ENCODE measurements around the gene ATP2C1. TPM values are rescaled to one million over a fixed set of nuclear protein-coding genes. Genes with fewer than 3 reads are reported as not detected.

ATP2C1 gene
- total and polyA plus RNA-seq, 2 of the 13 experiments (the other 11 are each of a cell fraction or from before 2014, with no cell fraction given) = 32.4 to 37.6 TPM

DNA sequence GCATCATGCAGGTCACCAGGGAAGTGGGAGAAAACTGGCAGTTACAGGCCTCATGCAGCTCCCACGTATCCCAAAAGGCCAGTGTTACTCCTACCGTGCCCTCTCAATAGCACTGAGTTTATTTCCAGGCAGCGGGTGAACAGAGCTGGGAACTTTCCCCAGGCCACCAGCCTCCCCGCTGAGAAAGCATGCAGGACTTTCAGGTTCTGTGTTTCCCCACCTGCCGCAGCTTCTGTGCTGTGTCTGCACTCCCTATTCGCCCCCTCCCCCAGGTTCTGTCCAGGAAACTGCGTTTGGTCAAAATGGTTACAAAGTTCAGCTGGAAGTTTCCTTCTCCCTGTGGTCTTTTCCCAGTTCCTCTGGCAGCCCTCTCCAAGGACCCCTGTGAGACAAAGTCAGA lies 154.1 kb downstream of the ATP2C1 start:
- no peaks in the 10 kb centered on the region for H3K9me3 ChIP-seq (ENCODE audit: low read length)
- no peak overlapping the region for H3K4me3 ChIP-seq (replicated peaks in 1 of 3; ENCODE audit: insufficient read depth in 1 of 3, low read depth in 2 of 3, low read length in 3 of 3)
- no peak overlapping the region for H3K27ac ChIP-seq (ENCODE audit: extremely low read length, insufficient read depth, low read length)
- WGBS (ENCODE audit: low lambda C conversion rate) = 63% methylated on average over 3 of the region's 7 CpGs
- no TSS peak for BruUV-seq (replicated peaks)
- no peaks in the 10 kb centered on the region for H3K79me2 ChIP-seq (ENCODE audit: insufficient read depth, low read length)
- TF ChIP-seq ZNF720 (CRISPR knock-in tag; IDR thresholded peaks at IDR 0.05) (no peak), IRX3 (CRISPR knock-in tag; IDR thresholded peaks at IDR 0.05; ENCODE audit: borderline replicate concordance, low read depth) (no peak), ZNF260 (CRISPR knock-in tag; IDR thresholded peaks at IDR 0.05; ENCODE audit: borderline replicate concordance, low read depth) (no peak), HDAC6 (IDR thresholded peaks at IDR 0.05; ENCODE audit: low read depth, low read length) (no peak), ZNF235 (CRISPR knock-in tag; IDR thresholded peaks at IDR 0.05; ENCODE audit: borderline replicate concordance) (no peak), NFE2L2 (IDR thresholded peaks at IDR 0.05; ENCODE audit: low read length) (no peak), ZNF563 (CRISPR knock-in tag; IDR thresholded peaks at IDR 0.05) (no peak), TSC22D2 (CRISPR knock-in tag; IDR thresholded peaks at IDR 0.05; ENCODE audit: borderline replicate concordance) (no peak)
- TF ChIP-seq, protein P1, sequence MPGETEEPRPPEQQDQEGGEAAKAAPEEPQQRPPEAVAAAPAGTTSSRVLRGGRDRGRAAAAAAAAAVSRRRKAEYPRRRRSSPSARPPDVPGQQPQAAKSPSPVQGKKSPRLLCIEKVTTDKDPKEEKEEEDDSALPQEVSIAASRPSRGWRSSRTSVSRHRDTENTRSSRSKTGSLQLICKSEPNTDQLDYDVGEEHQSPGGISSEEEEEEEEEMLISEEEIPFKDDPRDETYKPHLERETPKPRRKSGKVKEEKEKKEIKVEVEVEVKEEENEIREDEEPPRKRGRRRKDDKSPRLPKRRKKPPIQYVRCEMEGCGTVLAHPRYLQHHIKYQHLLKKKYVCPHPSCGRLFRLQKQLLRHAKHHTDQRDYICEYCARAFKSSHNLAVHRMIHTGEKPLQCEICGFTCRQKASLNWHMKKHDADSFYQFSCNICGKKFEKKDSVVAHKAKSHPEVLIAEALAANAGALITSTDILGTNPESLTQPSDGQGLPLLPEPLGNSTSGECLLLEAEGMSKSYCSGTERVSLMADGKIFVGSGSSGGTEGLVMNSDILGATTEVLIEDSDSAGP (CRISPR knock-in tag; IDR thresholded peaks at IDR 0.05; ENCODE audit: borderline replicate concordance) = no peak
- TF ChIP-seq, protein P2, sequence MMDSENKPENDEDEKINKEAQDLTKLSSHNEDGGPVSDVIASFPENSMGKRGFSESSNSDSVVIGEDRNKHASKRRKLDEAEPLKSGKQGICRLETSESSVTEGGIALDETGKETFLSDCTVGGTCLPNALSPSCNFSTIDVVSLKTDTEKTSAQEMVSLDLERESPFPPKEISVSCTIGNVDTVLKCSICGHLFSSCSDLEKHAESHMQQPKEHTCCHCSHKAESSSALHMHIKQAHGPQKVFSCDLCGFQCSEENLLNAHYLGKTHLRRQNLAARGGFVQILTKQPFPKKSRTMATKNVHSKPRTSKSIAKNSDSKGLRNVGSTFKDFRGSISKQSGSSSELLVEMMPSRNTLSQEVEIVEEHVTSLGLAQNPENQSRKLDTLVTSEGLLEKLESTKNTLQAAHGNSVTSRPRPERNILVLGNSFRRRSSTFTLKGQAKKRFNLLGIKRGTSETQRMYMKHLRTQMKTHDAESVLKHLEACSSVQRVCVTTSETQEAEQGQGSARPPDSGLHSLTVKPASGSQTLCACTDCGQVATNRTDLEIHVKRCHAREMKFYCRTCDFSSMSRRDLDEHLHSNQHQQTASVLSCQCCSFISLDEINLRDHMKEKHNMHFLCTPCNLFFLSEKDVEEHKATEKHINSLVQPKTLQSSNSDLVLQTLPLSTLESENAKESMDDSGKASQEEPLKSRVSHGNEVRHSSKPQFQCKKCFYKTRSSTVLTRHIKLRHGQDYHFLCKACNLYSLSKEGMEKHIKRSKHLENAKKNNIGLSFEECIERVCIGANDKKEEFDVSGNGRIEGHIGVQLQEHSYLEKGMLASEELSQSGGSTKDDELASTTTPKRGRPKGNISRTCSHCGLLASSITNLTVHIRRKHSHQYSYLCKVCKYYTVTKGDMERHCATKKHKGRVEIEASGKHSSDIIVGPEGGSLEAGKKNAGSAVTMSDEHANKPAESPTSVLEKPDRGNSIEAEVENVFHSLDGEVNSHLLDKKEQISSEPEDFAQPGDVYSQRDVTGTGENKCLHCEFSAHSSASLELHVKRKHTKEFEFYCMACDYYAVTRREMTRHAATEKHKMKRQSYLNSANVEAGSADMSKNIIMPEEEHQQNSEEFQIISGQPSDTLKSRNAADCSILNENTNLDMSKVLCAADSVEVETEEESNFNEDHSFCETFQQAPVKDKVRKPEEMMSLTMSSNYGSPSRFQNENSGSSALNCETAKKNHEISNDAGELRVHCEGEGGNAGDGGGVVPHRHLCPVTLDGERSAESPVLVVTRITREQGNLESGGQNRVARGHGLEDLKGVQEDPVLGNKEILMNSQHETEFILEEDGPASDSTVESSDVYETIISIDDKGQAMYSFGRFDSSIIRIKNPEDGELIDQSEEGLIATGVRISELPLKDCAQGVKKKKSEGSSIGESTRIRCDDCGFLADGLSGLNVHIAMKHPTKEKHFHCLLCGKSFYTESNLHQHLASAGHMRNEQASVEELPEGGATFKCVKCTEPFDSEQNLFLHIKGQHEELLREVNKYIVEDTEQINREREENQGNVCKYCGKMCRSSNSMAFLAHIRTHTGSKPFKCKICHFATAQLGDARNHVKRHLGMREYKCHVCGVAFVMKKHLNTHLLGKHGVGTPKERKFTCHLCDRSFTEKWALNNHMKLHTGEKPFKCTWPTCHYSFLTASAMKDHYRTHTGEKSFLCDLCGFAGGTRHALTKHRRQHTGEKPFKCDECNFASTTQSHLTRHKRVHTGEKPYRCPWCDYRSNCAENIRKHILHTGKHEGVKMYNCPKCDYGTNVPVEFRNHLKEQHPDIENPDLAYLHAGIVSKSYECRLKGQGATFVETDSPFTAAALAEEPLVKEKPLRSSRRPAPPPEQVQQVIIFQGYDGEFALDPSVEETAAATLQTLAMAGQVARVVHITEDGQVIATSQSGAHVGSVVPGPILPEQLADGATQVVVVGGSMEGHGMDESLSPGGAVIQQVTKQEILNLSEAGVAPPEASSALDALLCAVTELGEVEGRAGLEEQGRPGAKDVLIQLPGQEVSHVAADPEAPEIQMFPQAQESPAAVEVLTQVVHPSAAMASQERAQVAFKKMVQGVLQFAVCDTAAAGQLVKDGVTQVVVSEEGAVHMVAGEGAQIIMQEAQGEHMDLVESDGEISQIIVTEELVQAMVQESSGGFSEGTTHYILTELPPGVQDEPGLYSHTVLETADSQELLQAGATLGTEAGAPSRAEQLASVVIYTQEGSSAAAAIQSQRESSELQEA (CRISPR knock-in tag; IDR thresholded peaks at IDR 0.05; ENCODE audit: not compliant biosample characterization) = no peak
- TF ChIP-seq, protein P3, sequence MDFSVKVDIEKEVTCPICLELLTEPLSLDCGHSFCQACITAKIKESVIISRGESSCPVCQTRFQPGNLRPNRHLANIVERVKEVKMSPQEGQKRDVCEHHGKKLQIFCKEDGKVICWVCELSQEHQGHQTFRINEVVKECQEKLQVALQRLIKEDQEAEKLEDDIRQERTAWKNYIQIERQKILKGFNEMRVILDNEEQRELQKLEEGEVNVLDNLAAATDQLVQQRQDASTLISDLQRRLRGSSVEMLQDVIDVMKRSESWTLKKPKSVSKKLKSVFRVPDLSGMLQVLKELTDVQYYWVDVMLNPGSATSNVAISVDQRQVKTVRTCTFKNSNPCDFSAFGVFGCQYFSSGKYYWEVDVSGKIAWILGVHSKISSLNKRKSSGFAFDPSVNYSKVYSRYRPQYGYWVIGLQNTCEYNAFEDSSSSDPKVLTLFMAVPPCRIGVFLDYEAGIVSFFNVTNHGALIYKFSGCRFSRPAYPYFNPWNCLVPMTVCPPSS (IDR thresholded peaks at IDR 0.05) = no peak
- in situ Hi-C loops (cut with HindIII; ENCODE audit: extremely low pct_ligation_motif_present, low pct_unique_long_range_greater_than_20kb) (loop anchor here (25.0 kb wide), 2 partner anchors 439 to 964 kb away; no protein-coding TSS in a partner anchor), intact Hi-C loops (cut with micrococcal nuclease; ENCODE audit: unreplicated experiment) (no loop called here)
- H4K20me1 ChIP-seq (ENCODE audit: insufficient read depth, low read length) = no peaks in the 10 kb centered on the region
- DNase-seq (ENCODE audit: low spot score) (no peak), FAIRE-seq (no peak), ATAC-seq (no peak; the same call in 2 of the 3 replicates)
- H3K27me3 ChIP-seq (ENCODE audit: control insufficient read depth in 1 of 2, insufficient read depth in 2 of 2, low read length in 2 of 2) = no peaks in the 10 kb centered on the region
- H3K4me2 ChIP-seq (ENCODE audit: low read depth, low read length) = no peak overlapping the region
- no peak overlapping the region for H3K9ac ChIP-seq (ENCODE audit: insufficient read depth, low read depth, low read length)
- CTCF ChIA-PET (ENCODE audit: low intra/inter-chr PET ratio, low total read pairs) = no interaction called here
- H3K36me3 ChIP-seq (replicated peaks in 1 of 2; ENCODE audit: control insufficient read depth in 1 of 2, insufficient read depth in 2 of 2, low read length in 2 of 2) = no peaks in the 10 kb centered on the region
- POLR2A ChIA-PET = no interaction called here
- peak overlapping the region; percentile 47 for H2AFZ ChIP-seq (ENCODE audit: low read length)
- peaks cover 14% of the 10 kb centered on the region; the same call in 1 of the 2 replicates for H3K4me1 ChIP-seq (ENCODE audit: insufficient read depth, low read length)

Measured in HepG2 (cell line).